ENCODE data around the gene TIFAB. TPM values are rescaled to one million over a fixed set of nuclear protein-coding genes. Genes with fewer than 3 reads are reported as not detected.

TIFAB gene
- total and polyA plus RNA-seq, 7 donors: 0.46 to 1.4 TPM; not detected in 5

DNA sequence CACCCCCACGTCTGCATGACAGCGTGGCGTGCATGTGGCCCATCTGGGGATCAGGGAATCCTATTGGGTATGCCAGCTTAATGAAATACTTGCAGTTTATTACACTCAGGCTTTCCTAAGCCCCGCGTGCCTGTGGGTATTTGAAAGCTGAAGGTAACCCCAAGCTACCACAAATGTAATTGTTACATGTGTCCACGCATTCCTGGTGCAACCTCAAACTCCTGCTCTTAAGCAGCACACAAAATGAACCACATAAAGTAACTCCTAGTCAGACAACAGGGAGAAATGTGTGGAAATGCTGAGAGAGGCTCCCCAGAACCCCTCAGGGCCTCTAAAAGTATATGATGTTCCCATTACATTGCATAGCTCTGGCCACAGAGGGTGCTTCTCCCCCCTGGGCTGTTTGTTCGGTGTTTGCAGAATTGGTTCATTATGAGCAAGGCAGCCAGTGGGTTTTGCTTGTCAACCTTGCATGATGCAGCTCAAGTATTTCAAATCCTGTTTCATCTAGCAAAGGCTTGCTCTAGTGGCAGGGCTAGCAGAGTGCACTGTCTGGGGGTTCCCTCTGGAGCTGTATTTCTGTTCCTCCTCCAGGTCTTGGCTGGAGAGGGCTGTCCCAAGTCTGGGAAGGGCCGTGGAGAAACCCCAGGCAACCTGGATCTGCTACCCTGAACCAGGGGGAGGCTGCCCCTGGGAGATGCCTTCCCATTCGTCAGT lies 3.2 kb downstream of the TIFAB start:
- Histone ChIP-seq H3K27ac (no peak overlapping the region), H3K27me3 (no peaks in the 10 kb centered on the region), H3K36me3 (no peaks in the 10 kb centered on the region), H3K4me1 (no peaks in the 10 kb centered on the region), H3K9me3 (no peaks in the 10 kb centered on the region), H3K4me3 (no peak overlapping the region)
- no peak for DNase-seq
- intact Hi-C loops (cut with DNase I): no loop called here
- 81 to 86% methylated on average over 9 of the region's 9 CpGs for WGBS, 2 donors
- no peak for TF ChIP-seq POLR2A (IDR thresholded peaks at IDR 0.05)

- Histone ChIP-seq H3K36me3 (no peaks in the 10 kb centered on the region), H3K4me3 (no peak overlapping the region), H3K4me1 (peaks cover 0 to 7% (median 4%) of the 10 kb centered on the region in 4 donors), H3K9me3 (no peaks in the 10 kb centered on the region), H3K27me3 (no peaks in the 10 kb centered on the region), H3K27ac (no peak overlapping the region)
- no peak for DNase-seq
- TF ChIP-seq POLR2A (IDR thresholded peaks at IDR 0.05): no peak
- TF ChIP-seq, protein P1, sequence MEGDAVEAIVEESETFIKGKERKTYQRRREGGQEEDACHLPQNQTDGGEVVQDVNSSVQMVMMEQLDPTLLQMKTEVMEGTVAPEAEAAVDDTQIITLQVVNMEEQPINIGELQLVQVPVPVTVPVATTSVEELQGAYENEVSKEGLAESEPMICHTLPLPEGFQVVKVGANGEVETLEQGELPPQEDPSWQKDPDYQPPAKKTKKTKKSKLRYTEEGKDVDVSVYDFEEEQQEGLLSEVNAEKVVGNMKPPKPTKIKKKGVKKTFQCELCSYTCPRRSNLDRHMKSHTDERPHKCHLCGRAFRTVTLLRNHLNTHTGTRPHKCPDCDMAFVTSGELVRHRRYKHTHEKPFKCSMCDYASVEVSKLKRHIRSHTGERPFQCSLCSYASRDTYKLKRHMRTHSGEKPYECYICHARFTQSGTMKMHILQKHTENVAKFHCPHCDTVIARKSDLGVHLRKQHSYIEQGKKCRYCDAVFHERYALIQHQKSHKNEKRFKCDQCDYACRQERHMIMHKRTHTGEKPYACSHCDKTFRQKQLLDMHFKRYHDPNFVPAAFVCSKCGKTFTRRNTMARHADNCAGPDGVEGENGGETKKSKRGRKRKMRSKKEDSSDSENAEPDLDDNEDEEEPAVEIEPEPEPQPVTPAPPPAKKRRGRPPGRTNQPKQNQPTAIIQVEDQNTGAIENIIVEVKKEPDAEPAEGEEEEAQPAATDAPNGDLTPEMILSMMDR (IDR thresholded peaks at IDR 0.05): no peak
- no peak for TF ChIP-seq POLR2AphosphoS5 (IDR thresholded peaks at IDR 0.05)
- WGBS, 2 donors: 77 to 79% methylated on average over 9 of the region's 9 CpGs
- intact Hi-C loops (cut with DNase I): no loop called here
Observed at GRCh38 chr5:135448071-135448739, 3.9 kb downstream of the TIFAB start.

DNA sequence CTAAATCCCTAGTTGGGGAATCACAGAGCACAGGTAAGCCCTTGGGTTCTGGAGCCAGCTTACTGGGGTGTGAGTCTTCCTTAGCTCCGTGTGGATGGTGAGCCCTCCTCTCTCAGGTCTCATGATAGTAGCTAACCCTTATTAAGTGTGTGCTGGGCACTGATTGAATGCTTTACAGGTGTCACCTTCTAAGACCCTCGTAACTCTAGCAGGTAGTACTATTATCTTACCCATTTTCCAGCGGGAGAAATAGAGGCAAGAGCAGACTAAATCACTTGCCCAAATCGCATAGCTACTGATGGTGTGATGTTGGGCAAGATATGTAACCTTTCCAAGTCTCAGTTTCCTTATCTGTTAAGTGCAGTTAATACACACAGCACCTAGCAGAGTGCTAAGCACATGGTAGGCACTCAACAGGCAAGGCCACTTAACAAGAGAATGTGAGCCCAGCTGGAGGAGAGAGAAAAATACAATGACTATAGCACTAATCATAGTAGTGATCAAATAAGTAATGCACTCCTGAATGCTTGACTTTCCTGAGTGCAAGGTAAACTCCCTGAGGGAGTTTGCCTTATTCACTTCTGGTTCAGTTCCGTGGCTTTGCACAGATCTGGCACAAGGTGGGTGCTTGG lies 4.7 kb downstream of the TIFAB start, which contains the start of gene DCANP1:
DCANP1 (minus strand) TSS at position 51 of the 632 bp plus-strand sequence. CDS start 240 bp downstream, outside the sequence.
- intact Hi-C loops (cut with DNase I): no loop called here
- H3K36me3 ChIP-seq: no peaks in the 10 kb centered on the region
- peaks cover 0 to 14% (median 5%) of the 10 kb centered on the region in 4 donors for H3K4me1 ChIP-seq
- H3K27me3 ChIP-seq: no peaks in the 10 kb centered on the region
- H3K9me3 ChIP-seq: no peaks in the 10 kb centered on the region
- WGBS, 2 donors: 85 to 90% methylated on average over 5 of the region's 5 CpGs
- no peak for TF ChIP-seq EP300 (IDR thresholded peaks at IDR 0.05)
- TF ChIP-seq POLR2AphosphoS5 (IDR thresholded peaks at IDR 0.05): no peak
- TF ChIP-seq, protein P1 (IDR thresholded peaks at IDR 0.05): no peak
- TF ChIP-seq POLR2A (IDR thresholded peaks at IDR 0.05): no peak
- no peak for DNase-seq
- no peak within 1 kb of the TSS for H3K27ac ChIP-seq
- H3K4me3 ChIP-seq: no peak within 1 kb of the TSS

GRCh38 chr5:135446615-135447014 lies 5.5 kb downstream of the TIFAB start:
- TF ChIP-seq POLR2A (IDR thresholded peaks at IDR 0.05) (no peak), POLR2AphosphoS5 (IDR thresholded peaks at IDR 0.05) (no peak), EP300 (IDR thresholded peaks at IDR 0.05) (no peak)
- TF ChIP-seq, protein P1 (IDR thresholded peaks at IDR 0.05): no peak
- H3K4me3 ChIP-seq: no peak overlapping the region
- DNase-seq: no peak
- peaks cover 0 to 15% (median 5%) of the 10 kb centered on the region in 4 donors for H3K4me1 ChIP-seq
- no peak overlapping the region for H3K27ac ChIP-seq
- H3K27me3 ChIP-seq: no peaks in the 10 kb centered on the region
- WGBS, 2 donors: 59 to 73% methylated on average over 7 of the region's 7 CpGs
- H3K36me3 ChIP-seq: no peaks in the 10 kb centered on the region
- intact Hi-C loops (cut with DNase I): no loop called here
- no peaks in the 10 kb centered on the region for H3K9me3 ChIP-seq

- Histone ChIP-seq H3K36me3 (no peaks in the 10 kb centered on the region), H3K4me3 (no peak overlapping the region), H3K27me3 (no peaks in the 10 kb centered on the region), H3K4me1 (peaks cover 0 to 18% (median 7%) of the 10 kb centered on the region in 4 donors), H3K27ac (no peak overlapping the region), H3K9me3 (no peaks in the 10 kb centered on the region)
- TF ChIP-seq POLR2AphosphoS5 (IDR thresholded peaks at IDR 0.05) (no peak), POLR2A (IDR thresholded peaks at IDR 0.05) (no peak), EP300 (IDR thresholded peaks at IDR 0.05) (no peak)
- TF ChIP-seq, protein P1 (IDR thresholded peaks at IDR 0.05): no peak
- DNase-seq: peak; percentile 20
- 75 to 82% methylated on average over 9 of the region's 9 CpGs for WGBS, 2 donors
- intact Hi-C loops (cut with DNase I): no loop called here
Observed at GRCh38 chr5:135446206-135446605, 5.9 kb downstream of the TIFAB start.

Measured in sigmoid colon (tissue), 7 donors.